HG02763 (cell line): ENCODE results near the gene FOXP1.

ENCODE experiments used
- ATAC-seq: cut with Tn5 transposase; IDR thresholded peaks from one replicate; pipeline ENCODE4 v1.9.1; 2021; ENCODE audit warnings: mild to moderate bottlenecking, moderate library complexity; ENCODE audit not compliant: unreplicated experiment

The FOXP1 gene

DNA sequence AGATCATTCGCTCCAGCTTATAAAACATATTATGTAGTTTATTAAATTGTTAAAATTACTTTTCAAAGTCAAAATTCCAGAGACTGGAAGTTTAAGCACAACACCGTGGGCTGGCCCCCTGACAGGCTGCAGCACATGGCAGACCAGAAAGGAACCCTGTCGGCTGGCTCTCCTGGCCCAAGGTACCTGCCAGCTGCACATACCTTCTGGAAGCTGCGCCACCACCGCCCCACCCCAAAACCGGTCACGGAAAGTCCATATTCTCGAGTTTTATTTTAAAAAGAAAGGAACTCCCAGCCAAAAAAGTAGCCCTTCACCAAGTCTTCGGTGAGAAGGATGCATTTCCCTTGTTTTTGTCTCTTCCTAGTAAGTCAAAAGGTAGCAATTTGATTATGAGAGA is 94.6 kb downstream of the FOXP1 start:
- no peak for ATAC-seq

DNA sequence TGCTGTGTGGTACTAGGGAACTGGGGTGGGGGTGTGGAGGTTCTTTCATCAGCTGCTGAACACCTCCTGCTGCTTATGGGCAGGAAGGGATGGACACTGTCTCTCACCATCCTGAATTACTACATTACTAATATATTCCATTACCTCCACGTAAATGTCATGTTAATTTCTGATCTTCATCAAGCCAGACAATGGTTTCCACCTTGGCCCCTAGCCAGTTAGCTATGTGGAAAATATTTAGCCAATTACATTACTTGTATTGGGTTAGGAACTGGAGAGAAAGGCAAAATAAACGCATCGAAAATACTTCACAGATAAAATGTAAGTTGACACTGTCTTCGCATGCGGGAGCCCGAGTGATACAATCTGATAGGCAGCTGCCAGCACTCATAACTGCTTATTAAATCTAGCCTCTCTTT is 95.1 kb downstream of the FOXP1 start:
- no peak for ATAC-seq

DNA sequence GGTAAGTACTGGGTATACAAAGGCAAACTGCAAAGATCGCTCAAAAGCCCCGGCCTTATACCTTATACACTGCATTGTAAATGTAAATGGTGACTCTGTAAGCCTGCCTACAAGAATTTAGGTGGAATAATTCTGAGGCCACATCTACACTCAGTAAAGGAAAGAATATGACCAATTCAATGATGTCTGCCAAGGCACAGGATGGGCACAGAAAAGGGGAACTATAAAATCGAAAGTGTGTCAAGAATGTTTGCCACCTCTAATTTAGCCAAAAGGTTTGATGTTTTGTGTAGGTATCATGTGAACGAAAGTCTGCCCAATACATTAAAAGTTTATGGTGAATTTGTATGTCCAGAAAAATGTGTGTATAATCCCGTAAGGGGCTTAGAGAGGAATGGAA is 96.1 kb downstream of the FOXP1 start:
- no peak for ATAC-seq

DNA sequence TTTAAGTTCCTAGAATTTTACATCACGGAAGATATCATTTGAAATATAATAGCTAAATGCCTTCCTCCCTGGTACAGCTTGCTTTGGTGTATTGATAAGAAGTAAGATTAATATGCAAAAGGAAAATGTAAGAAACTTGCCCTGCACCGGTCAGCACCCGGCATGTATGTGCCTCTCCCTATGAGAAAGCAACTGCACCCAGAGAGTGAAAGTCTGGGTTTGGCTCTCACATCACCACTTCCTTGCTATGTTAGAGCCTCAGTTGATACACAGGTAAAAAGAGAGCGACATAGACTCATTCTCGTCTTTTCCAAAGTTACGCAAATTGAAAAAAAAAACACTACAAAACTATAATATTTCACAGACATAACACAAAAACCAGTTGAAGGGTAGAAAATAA is 96.7 kb downstream of the FOXP1 start:
- ATAC-seq = no peak

DNA sequence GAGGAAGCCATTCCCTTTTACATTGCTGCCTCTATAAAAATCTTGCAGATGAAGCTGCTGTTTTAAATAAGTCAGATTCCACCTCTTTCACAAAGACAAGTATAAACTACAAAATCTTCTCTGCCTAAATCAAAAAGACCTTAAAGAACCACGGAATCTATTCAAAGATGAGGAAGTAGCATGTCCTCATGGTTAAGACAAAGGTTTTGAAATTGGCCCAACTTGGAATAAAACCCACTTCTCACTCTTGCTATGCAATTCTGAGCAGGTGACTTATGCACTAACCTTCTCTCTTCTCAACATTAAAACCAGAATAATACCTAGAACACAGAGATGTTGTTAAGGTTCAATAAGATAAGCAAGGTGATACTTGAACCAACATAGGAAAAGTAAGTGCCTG is 97.6 kb downstream of the FOXP1 start:
- no peak for ATAC-seq

DNA sequence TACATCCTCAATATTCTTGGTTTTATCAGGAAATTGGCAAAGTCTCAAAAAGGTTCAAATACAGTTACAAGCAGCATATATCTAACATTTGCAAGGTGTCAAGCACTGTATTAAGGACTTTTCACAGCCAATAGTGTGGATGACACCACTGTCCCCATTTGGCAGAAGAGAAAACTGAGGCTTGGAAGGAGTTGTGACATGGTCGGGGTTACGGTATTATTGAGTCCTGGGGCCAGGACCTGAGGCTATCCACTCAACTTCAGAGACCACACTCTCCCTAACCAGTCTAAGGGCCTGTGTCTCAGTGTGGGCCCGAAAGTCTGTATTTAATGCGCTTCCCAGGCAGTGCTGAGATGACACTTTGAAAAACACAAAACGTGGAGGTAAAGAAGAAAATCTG is 99.1 kb downstream of the FOXP1 start:
- ATAC-seq = no peak

DNA sequence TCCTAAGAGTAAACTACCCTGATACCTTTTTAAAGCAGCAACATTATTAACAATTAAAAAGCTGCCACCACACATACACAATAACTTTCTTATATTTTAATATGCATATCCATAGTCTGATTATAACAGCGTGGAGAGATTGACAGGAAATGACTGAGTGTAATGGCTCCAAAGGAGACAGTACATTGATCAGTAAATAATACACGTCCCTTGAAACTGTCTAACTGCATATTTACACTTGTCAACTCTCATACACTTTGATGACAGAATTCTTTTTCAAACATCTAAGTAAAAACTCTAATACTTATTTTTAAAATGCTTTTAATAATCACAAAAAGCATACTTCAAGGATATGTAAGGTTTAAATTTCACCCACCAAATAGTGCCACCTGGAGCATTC is 99.5 kb downstream of the FOXP1 start:
- no peak for ATAC-seq

DNA sequence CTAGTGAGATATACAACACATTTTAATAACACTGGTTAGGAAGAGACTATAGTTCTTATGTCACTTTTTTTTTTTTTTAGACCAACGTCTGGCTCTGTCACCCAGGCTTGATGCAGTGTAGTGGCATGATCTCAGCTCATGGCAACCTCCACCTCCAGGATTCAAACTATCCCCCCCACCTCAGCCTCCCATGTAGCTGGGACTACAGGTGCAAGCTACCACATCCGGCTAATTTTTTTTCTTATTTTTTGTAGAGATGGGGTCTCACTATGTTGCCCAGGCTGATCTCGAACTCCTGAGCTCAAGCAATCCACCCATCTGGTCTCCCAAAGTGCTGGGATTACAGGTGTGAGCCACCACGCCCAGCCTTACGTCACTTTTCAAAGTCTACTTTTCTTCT is 100.8 kb downstream of the FOXP1 start:
- ATAC-seq = no peak

DNA sequence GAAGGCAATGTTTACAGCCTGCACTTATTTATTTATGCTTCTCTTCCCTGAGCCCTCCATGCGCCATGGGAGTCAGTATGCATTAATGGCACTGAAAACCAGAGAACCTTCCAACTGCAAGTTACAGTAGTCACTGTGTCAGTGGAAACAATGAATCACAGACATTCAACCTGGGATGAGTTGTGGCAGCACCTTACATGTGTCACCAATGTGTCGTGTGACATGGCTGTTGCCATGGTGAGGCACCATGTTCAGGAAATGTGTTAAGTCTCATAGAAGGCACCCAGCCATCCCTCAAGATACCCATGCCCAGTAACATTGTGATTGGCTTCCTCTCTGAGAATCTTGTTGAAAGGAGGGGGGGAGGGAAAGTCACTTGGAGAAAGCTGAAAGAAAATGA is 105.0 kb downstream of the FOXP1 start:
- no peak for ATAC-seq

DNA sequence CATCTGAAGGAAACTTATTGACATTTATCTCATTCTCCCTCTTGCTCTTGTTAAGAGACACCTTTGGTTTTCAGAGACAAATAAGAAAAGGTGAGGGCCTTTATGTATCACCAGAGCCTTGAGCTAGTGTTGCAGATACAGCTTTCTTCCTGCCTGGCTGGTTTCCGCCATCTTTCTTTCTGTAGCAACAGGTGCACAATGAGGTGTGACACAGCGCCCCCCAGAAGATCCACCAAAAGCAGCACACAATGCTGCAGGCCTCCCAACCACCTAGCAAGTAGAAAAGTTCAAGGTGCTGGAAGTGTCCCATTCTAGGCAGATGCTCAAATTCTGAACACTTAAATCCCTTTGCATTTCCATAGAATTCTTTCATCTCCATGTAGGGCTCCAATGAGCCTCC is 106.6 kb downstream of the FOXP1 start:
- no peak for ATAC-seq

DNA sequence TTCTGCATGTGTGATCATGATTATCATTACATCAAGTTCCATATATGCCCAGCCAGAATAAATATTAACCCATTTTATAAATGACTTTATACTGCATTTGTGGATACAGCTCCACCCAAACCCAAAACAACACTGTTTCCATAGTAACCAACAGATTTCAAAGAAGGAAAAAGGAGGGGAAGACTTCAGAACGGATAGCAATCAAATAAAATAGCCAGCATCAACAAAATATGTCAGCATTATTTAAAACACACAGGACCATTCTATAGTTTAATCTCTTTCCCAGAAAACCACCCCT is 114.4 kb downstream of the FOXP1 start:
- ATAC-seq = no peak

DNA sequence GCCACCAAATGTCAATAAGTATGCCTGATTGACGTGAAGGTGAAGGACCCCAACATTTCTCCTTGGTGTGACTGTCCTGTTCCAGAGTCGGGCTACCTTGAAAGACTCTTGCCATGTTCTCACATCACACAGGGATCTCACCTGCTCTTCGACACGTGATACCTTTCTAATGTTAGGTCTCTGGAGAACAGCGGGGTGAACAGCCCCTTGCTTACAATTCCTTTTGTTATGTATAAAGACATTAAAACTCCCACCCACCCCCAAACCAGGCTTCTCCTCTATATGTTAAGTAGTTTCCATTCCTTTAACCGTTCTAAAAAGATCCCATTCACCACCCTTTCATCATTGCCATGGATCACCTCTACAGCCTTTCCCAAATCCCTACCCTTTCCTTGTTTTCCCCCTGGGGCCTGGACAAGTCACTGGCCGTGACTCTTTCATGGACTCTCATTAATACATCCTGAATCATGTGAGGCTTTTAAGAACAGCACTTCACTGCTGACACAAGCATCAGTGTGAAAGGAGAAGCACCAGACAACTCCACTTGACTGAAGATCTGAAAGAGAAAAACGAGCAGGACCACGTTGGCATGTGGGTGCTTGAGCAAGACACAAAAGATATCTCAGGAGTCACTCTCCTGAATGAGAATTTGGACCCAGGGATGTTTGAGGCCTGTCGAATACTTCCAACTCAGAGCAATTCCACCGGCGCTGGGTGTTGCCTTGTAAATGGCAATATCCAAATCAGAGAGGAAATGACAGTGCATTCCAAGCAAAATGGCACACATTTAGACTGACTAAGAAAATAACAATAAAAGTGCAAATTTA is 115.0 kb downstream of the FOXP1 start:
- no peak for ATAC-seq

DNA sequence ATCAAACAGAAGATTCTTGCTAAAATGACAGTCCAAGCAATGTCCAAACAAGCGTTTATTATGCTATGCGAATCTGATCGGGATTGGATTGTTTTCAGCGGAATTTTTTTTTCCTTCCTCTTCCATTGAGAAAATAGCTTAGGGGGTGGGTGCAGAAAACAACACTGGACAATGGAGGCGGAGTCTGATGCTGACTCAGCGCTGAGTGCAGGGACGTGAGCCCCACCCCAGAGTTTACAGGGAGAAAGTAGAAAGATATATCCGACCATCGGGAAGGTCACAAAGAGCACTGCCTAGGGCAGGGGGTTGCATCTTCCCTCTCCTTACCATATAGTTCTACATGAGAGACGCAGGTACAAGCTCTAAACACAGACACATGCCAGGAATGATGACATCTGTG is 117.0 kb downstream of the FOXP1 start:
- ATAC-seq = no peak

DNA sequence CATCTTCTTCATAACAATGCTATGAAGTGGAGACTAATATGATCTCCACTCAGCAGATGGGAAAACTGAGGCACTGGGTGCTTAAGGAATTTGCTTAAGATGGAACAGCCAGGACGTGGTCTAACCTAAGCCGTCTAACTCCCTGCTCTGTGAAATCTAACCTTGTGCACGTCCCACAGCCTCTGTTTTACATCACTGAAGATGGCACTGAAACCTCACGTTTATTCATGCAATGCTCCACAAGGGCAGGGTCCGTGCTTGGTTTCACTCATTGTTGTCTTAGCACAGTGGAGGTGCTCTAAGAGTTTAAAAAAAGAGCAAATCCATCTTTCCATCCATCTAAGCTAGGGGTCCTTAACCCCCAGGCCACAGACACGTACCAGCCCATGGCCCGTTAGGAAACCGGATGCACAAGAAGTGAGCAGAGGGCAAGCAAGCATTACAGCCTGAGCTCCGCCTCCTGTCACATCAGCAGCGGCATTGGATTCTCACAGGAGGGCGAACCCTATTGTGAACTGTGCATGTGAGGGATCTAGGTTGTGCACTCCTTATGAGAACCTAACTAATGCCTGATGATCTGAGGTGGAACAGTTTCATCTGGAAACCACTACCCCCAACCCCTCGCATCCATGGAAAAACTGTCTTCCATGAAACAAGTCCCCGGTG is 118.0 kb downstream of the FOXP1 start:
- ATAC-seq = no peak

DNA sequence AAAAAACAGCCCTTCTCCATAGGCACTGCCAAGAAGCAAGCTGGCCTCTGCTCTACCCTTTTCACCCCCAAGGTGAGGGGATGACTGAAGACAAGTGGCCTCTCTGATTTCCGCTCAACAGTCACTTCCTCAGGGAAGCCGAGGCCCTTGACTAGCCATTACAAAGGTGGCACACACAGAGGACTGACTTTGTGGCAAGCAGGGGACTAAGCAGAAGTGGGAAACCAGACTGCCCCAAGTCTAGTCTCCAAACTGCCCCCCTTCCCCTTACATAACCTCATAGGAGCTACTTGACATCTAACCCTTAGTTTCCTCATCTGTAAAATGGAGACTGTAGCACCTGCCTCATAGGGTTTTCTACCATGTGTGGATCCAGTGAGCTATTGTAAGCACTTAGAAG is 118.9 kb downstream of the FOXP1 start:
- ATAC-seq = no peak

DNA sequence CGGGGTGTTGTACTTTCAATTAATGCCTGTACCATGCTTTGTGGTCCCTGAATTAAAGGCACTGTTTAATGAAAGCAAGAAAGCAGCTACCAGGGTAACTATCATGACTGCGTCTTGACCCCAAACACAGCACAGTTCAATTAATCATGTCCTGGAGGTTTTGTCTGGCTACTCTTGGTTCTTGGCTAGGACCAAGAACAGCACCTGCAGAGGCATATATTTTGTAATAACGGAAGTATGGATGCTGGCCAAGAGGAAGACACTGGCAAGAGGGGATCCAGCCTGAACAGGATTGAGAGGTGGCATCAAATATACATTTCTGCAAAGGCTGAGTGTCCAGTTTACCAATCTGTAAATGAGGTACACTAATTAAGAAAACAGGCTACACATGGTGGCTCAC is 119.9 kb downstream of the FOXP1 start:
- ATAC-seq = no peak

DNA sequence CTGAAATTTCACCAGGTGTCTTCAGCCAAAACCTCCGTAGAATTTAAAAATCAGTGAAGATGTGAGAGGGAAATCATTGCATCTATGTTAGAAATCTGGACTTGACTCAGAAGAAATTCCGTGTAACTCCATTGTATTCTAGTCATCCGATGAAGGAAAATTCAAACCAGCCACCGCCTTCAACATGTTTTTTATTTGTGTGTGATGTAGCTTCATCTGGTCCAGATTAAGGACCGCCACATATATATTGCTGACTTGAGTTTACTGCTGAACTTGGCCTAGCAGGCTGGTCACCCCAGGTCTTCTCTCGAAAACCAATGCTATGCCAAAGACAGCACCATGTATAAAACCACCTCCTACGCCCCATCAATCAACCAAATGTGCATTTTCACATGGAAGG is 120.9 kb downstream of the FOXP1 start:
- no peak for ATAC-seq

DNA sequence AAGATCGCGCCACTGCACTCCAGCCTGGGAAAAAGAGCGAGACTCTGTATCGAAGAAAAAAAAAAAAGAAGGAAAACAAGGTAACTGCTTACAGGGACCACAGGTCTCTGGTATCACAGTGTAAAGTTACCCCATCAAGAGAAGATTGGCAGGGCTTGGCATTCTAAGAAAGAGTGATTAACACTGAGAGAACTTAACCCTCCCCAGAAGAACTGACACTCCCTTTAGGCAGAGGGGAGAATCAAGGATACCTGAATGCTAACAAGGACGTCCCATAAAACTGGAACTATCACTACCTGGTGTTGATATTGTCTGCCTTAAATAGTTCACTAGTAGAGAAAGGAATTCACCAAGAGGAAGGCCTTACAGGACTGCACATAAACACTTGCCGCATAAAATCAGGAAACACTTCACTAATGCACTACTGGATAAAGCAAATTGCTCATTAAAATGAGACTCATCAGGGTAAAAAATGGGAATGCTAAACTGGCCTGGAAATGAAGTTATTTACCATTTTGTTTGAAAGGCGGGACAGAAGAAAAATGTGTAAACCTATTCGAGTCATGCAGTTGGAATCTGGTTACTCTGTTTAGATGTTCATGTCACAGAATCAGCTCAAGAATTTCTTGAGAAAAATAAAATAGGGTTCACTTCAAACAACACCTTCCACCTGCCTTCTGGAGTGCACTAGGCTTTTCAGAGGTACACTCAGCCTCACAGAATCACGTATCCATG is 121.6 kb downstream of the FOXP1 start:
- no peak for ATAC-seq

DNA sequence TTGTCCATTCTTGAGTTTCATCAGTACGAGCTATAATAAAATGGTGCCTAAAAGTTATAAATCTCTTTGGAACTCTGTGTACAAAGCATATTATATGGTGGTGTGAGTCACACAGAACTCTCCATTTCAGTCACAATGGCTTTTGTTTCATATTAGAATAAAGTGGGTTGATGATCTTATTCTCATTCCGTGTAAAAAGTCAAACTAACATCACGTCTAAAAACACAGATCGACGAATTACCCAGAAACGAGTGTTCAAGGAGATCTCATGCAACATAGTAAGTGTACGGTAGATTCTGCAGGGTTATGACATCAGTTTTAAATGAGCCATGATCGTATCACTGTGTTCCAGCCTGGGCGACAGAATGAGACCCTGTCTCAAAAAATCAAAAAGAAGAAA is 122.4 kb downstream of the FOXP1 start:
- ATAC-seq = no peak

DNA sequence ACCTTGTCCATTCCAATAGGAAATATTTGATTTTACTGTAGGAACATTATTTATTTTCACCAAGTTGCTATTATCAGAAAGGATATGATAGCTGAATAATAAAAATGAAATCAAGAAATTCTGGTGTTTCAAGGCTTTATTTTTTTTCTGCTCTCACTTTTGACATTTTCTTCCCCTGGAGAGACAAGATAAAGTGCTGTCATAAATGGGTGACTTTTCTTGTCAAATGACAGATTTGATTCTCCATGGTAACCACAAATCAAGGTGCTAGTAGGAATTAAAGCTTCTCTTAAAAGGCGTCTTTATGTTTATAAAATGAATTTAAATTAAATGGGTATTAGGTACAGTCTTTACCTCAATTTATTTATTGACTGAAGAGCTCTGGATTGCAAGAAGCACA is 124.6 kb downstream of the FOXP1 start:
- no peak for ATAC-seq

DNA sequence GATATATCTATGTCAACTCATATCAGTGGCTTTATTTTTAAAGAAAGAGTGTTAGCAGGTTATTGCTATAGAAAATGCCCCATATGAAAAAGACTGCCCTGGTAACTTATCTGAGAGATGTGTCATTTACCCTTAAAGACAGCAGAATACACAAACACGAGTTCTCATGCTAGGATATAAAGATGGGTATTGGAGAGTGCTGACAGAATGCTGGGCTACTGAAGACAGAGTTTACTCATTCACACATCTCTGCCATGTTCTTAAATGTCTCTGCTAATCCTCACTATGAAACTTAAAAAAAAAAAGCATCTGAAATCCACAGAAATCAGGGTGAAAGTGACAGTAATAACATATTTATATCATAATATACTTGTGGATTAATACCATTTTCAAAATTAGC is 126.7 kb downstream of the FOXP1 start:
- no peak for ATAC-seq

DNA sequence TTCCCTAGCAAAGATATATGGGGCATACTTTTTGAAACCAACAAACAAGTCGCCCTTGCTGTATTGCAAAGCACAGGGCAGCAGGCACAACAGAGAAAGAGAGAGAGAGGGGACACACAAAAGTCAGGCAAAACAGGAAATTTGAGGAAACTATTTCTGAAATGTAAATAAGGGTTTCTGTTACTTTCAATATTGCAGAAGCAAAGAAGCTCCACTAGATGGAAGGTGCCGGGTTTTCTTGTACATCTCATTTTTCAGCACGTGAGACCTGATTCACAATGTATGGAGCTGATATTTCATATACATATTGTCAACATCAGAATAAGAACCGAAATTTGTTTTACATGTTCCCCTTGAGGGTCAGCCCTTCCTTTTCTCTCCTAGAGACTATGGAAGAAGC is 127.4 kb downstream of the FOXP1 start:
- ATAC-seq = no peak
